H1 (cell line): ENCODE data around the gene FHL2. TPM values are rescaled to one million over a fixed set of nuclear protein-coding genes. Genes with fewer than 3 reads are reported as not detected.

Source experiments
- CTCF ChIA-PET: fragments of 300-600 bp; sonication (Branson Sonifier 250); formaldehyde crosslinking; loops from one replicate; lab custom pipeline; 2021; ENCODE audit not compliant: partially characterized antibody; lab: Charles Lee
- POLR2A ChIA-PET: fragments of 300-600 bp; sonication (Branson Sonifier 250); formaldehyde crosslinking; loops from one replicate; lab custom pipeline; 2021; ENCODE audit warnings: inconsistent platforms; ENCODE audit not compliant: partially characterized antibody; lab: Charles Lee
- DNase-seq, 2 experiments: peaks; one replicate each; pipeline versions ENCODE4 v3.0.0 to v3.0.0-alpha.2; 2010 to 2022; ENCODE audit warnings: low spot score in 2 of 2, low read depth in 1 of 2, mixed read lengths in 1 of 2
- FAIRE-seq: peaks from 2 replicates; lab custom pipeline; 2011; peaks lifted over from hg19 to GRCh38; lab: Jason Lieb, UNC
- H2AFZ ChIP-seq: 2 replicates; pipeline ENCODE4 v1.8.1; 2012; ENCODE audit warnings: low read length, inconsistent platforms
- H2AK5ac ChIP-seq: 2 replicates; pipeline ENCODE4 v1.6.1; 2013; ENCODE audit warnings: low read depth, low read length
- H2BK120ac ChIP-seq: replicated peaks from 2 replicates; pipeline ENCODE3; 2013; ENCODE audit warnings: low read depth, low read length, inconsistent platforms
- H2BK12ac ChIP-seq: 2 replicates; pipeline ENCODE4 v1.6.1; 2013; ENCODE audit warnings: low read depth, low read length
- H2BK15ac ChIP-seq: 2 replicates; pipeline ENCODE4 v1.6.1; 2013; ENCODE audit warnings: low read length
- H2BK20ac ChIP-seq: 2 replicates; pipeline ENCODE4 v1.6.1; 2013; ENCODE audit warnings: low read length
- H2BK5ac ChIP-seq: 2 replicates; pipeline ENCODE4 v1.6.1; 2013; ENCODE audit warnings: low read depth, low read length
- H3K14ac ChIP-seq: 2 replicates; pipeline ENCODE4 v1.6.1; 2013; ENCODE audit warnings: inconsistent platforms; ENCODE audit not compliant: insufficient read length
- H3K18ac ChIP-seq: 2 replicates; pipeline ENCODE4 v1.6.1; 2013; ENCODE audit warnings: low read length; ENCODE audit errors: extremely low read depth
- H3K23ac ChIP-seq: 2 replicates; pipeline ENCODE4 v1.6.1; 2013; ENCODE audit warnings: inconsistent platforms; ENCODE audit not compliant: insufficient read length
- H3K23me2 ChIP-seq: 2 replicates; pipeline ENCODE4 v1.6.1; 2013; ENCODE audit warnings: low read depth, low read length
- H3K27ac ChIP-seq: 2 replicates; pipeline ENCODE4 v1.6.1; 2011; ENCODE audit warnings: low read depth, low read length, inconsistent platforms
- H3K27me3 ChIP-seq, 4 experiments: replicated peaks in 1 of 4; 1 replicate in 1 of 4; 2 replicates in 3 of 4; pipeline versions ENCODE4 v1.6.1 to v1.8.1; 2011 to 2013; ENCODE audit warnings: low read length in 3 of 4, mild to moderate bottlenecking in 3 of 4, inconsistent platforms in 2 of 4, mixed read lengths in 2 of 4, moderate library complexity in 1 of 4; ENCODE audit not compliant: control insufficient read depth in 3 of 4, insufficient read depth in 3 of 4; ENCODE audit errors: extremely low read depth in 1 of 4
- H3K36me3 ChIP-seq, 4 experiments: 2 replicates each; pipeline versions ENCODE4 v1.6.1 to v1.8.1; 2011 to 2013; ENCODE audit warnings: mild to moderate bottlenecking in 4 of 4, low read length in 3 of 4, moderate library complexity in 2 of 4, control low read depth in 1 of 4, inconsistent platforms in 1 of 4; ENCODE audit not compliant: insufficient read depth in 4 of 4, control insufficient read depth in 2 of 4
- H3K4ac ChIP-seq: replicated peaks from 2 replicates; pipeline ENCODE3; 2013; ENCODE audit warnings: low read length, low read depth, mixed read lengths, inconsistent platforms; ENCODE audit not compliant: insufficient read length
- H3K4me1 ChIP-seq, 4 experiments: replicated peaks in 1 of 4; 1 replicate in 1 of 4; 2 replicates in 3 of 4; pipeline versions ENCODE4 v1.6.1 to v1.8.1; 2011 to 2013; ENCODE audit warnings: low read length in 3 of 4, inconsistent platforms in 2 of 4, mixed read lengths in 1 of 4; ENCODE audit not compliant: insufficient read depth in 4 of 4, control insufficient read depth in 3 of 4
- H3K4me2 ChIP-seq, 2 experiments: 2 replicates each; pipeline versions ENCODE4 v1.6.1 to v1.8.1; 2011 to 2013; ENCODE audit warnings: low read depth in 2 of 2, low read length in 2 of 2, control low read depth in 1 of 2, inconsistent platforms in 1 of 2, mild to moderate bottlenecking in 1 of 2; ENCODE audit not compliant: insufficient read depth in 1 of 2
- H3K4me3 ChIP-seq, 4 experiments: fragments of 200-600, 300-600 bp in 1 of 4; sonication (generic), shearing (Covaris generic), sonication (Bioruptor Twin) in 1 of 4; 2 replicates each; pipeline versions ENCODE4 v1.5.1 to v1.8.1; 2011 to 2016; ENCODE audit warnings: low read length in 4 of 4, low read depth in 3 of 4, control low read depth in 2 of 4, inconsistent platforms in 2 of 4, mild to moderate bottlenecking in 2 of 4, mixed read lengths in 1 of 4, moderate library complexity in 1 of 4; ENCODE audit not compliant: insufficient read depth in 2 of 4; ENCODE audit errors: extremely low read depth in 1 of 4
- H3K56ac ChIP-seq: replicated peaks from 2 replicates; pipeline ENCODE3; 2013; ENCODE audit warnings: low read depth, mild to moderate bottlenecking, mixed read lengths, low read length, inconsistent platforms; ENCODE audit not compliant: insufficient read length
- H3K79me1 ChIP-seq: 2 replicates; pipeline ENCODE4 v1.6.1; 2013; ENCODE audit warnings: low read depth, low read length, control low read depth
- H3K79me2 ChIP-seq, 2 experiments: 2 replicates each; pipeline versions ENCODE4 v1.6.1 to v1.8.1; 2012 to 2013; ENCODE audit warnings: low read length in 2 of 2, mild to moderate bottlenecking in 2 of 2, inconsistent platforms in 1 of 2; ENCODE audit not compliant: insufficient read depth in 2 of 2, control insufficient read depth in 1 of 2
- H3K9ac ChIP-seq, 4 experiments: replicated peaks in 1 of 4; 1 replicate in 1 of 4; 2 replicates in 3 of 4; pipeline versions ENCODE4 v1.6.1 to v1.8.1; 2011 to 2013; ENCODE audit warnings: low read depth in 3 of 4, low read length in 3 of 4, control low read depth in 2 of 4, mild to moderate bottlenecking in 2 of 4, moderate library complexity in 2 of 4, inconsistent platforms in 1 of 4; ENCODE audit errors: extremely low read depth in 1 of 4
- H3K9me3 ChIP-seq, 2 experiments: 2 replicates each; pipeline versions ENCODE4 v1.6.1 to v1.8.1; 2012 to 2013; ENCODE audit warnings: mild to moderate bottlenecking in 2 of 2, moderate library complexity in 2 of 2, control low read depth in 1 of 2, inconsistent platforms in 1 of 2, low read depth in 1 of 2, low read length in 1 of 2, mixed read lengths in 1 of 2; ENCODE audit not compliant: insufficient read depth in 2 of 2
- H4K20me1 ChIP-seq, 2 experiments: replicated peaks in 1 of 2; 2 replicates each; pipeline versions ENCODE3 to v1.8.1; 2011 to 2013; ENCODE audit warnings: inconsistent platforms in 2 of 2, low read length in 2 of 2, mild to moderate bottlenecking in 1 of 2; ENCODE audit not compliant: insufficient read depth in 2 of 2, control insufficient read depth in 1 of 2
- H4K5ac ChIP-seq: 2 replicates; pipeline ENCODE4 v1.6.1; 2013; ENCODE audit warnings: low read length, low read depth, mixed read lengths, inconsistent platforms; ENCODE audit not compliant: insufficient read length
- H4K8ac ChIP-seq: 2 replicates; pipeline ENCODE4 v1.8.0; 2013; ENCODE audit warnings: mild to moderate bottlenecking, moderate library complexity, low read length, inconsistent platforms; ENCODE audit not compliant: insufficient read depth; ENCODE audit errors: extremely low read depth
- H4K91ac ChIP-seq: replicated peaks from 2 replicates; pipeline ENCODE3; 2013; ENCODE audit warnings: low read length, mixed read lengths, inconsistent platforms; ENCODE audit not compliant: insufficient read length
- ASH2L ChIP-seq: fragments of 200-600, 300-600 bp; sonication (generic); IDR thresholded peaks from one replicate; pipeline ENCODE4 v1.7.1; 2017; ENCODE audit warnings: low read length
- BCL11A ChIP-seq, 2 experiments: IDR thresholded peaks; one replicate each; pipeline ENCODE4 v1.6.1; 2011; ENCODE audit warnings: low read depth in 2 of 2, low read length in 2 of 2, mild to moderate bottlenecking in 2 of 2
- CBX5 ChIP-seq: fragments of 300-800, 300-1000 bp; sonication (generic); IDR thresholded peaks from 2 replicates; pipeline ENCODE4 v1.7.1; 2016; ENCODE audit warnings: antibody characterized with exemption, low read length, low read depth
- CHD1 ChIP-seq: IDR thresholded peaks from 2 replicates; pipeline ENCODE4 v1.6.1; 2012; ENCODE audit warnings: low read depth, low read length, improper control_type of control experiment
- CREB1 ChIP-seq: IDR thresholded peaks from 2 replicates; pipeline ENCODE4 v1.6.1; 2012; ENCODE audit warnings: inconsistent platforms
- EP300 ChIP-seq, 2 experiments: IDR thresholded peaks; 1 replicate in 1 of 2; 2 replicates in 1 of 2; pipeline ENCODE4 v1.6.1; 2011 to 2012; ENCODE audit warnings: low read depth in 2 of 2, low read length in 2 of 2, mild to moderate bottlenecking in 2 of 2, borderline replicate concordance in 1 of 2, inconsistent platforms in 1 of 2, moderate library complexity in 1 of 2
- FOSL1 ChIP-seq: IDR thresholded peaks from 2 replicates; pipeline ENCODE4 v1.6.1; 2011; ENCODE audit warnings: mild to moderate bottlenecking, low read depth, low read length, moderate library complexity; ENCODE audit not compliant: insufficient read depth
- GABPA ChIP-seq: IDR thresholded peaks from 2 replicates; pipeline ENCODE4 v1.6.1; 2011; ENCODE audit warnings: mild to moderate bottlenecking, low read length, moderate library complexity, borderline replicate concordance; ENCODE audit not compliant: insufficient read depth
- NANOG ChIP-seq: IDR thresholded peaks from 2 replicates; pipeline ENCODE4 v1.6.1; 2011; ENCODE audit warnings: low read length, low read depth, mild to moderate bottlenecking, inconsistent platforms; ENCODE audit not compliant: insufficient read depth, poor library complexity, severe bottlenecking
- NRF1 ChIP-seq: IDR thresholded peaks from 2 replicates; pipeline ENCODE4 v1.6.1; 2011; ENCODE audit warnings: mild to moderate bottlenecking, low read depth, low read length, improper control_type of control experiment
- POLR2A ChIP-seq, 2 experiments: IDR thresholded peaks; 1 replicate in 1 of 2; 2 replicates in 1 of 2; pipeline ENCODE4 v1.6.1; 2011; ENCODE audit warnings: low read depth in 2 of 2, low read length in 2 of 2, mild to moderate bottlenecking in 2 of 2; ENCODE audit errors: control extremely low read depth in 1 of 2
- RFX5 ChIP-seq: IDR thresholded peaks from 2 replicates; pipeline ENCODE4 v1.6.1; 2011; ENCODE audit warnings: low read depth, low read length, improper control_type of control experiment, borderline replicate concordance
- TEAD4 ChIP-seq: IDR thresholded peaks from 2 replicates; pipeline ENCODE4 v1.6.1; 2012; ENCODE audit warnings: low read depth, low read length, inconsistent platforms, mixed read lengths
- YY1 ChIP-seq: IDR thresholded peaks from 2 replicates; pipeline ENCODE4 v1.6.1; 2011; ENCODE audit warnings: low read depth, mild to moderate bottlenecking, low read length
- WGBS, 2 experiments: shearing (Covaris generic) in 1 of 2; methylation state at CpG; one replicate each; pipeline versions ENCODE4 v1.1.6 to v1.1.7; 2013 to 2015; ENCODE audit warnings: low lambda C conversion rate in 2 of 2, mixed read lengths in 2 of 2, inconsistent platforms in 1 of 2, low coverage in 1 of 2, missing lambda C conversion rate in 1 of 2; ENCODE audit not compliant: insufficient replicate concordance in 2 of 2, insufficient coverage in 1 of 2, insufficient read length in 1 of 2; ENCODE audit errors: extremely low coverage in 1 of 2, missing lambda C conversion rate in 1 of 2; 5-methylcytosine and 5-hydroxymethylcytosine counted together
- polyA plus RNA-seq, 7 experiments: library from polyadenylated mRNA; depleted of rRNA in 3 of 7; stranded (reverse) in 5 of 7; unstranded in 2 of 7; fragments of >200 nt in 5 of 7; fragments of 200-250 nt in 2 of 7; gene quantifications; 1 replicate in 5 of 7; 2 replicates in 1 of 7; 4 replicates in 1 of 7; pipeline versions ENCODE4 v1.2.1 to v1.2.3, GENCODE V29; 2011 to 2013; ENCODE audit warnings: missing spikeins in 2 of 7, mixed read lengths in 2 of 7
- total RNA-seq: library from RNA; stranded (reverse); fragmentation: NEBNext Ultra II Directional; extraction: Animal tissue kit (Norgen Biotek cat#: 25700); gene quantifications from 2 replicates; pipeline ENCODE4 v1.2.1, GENCODE V29; 2021

Gene FHL2
- total and polyA plus RNA-seq, 2 of the 8 experiments (the other 6 are each of a cell fraction or from before 2014, with no cell fraction given) = 33.2 to 64.3 TPM

DNA sequence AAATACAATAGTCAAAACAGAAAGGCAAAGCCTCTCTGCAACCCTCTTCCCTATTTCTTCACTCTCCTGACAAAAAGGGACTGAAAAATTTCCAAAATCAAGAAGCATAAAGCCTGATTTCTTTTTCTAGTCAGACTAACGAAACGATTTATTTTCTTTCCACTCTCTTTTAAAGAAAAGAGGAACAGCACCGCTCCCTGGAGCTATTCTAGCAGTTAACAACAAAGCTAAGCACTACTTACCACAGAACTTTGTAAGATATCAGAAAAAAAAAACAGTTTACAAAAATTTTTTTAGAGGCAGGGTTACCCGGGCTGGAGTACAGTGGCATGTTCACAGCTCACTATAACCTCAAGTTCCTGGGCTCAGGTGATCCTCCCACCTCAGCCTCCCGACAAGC lies 14.4 kb upstream of the FHL2 start:
- Histone ChIP-seq H3K56ac (no peak overlapping the region), H2BK12ac (no peak overlapping the region), H3K14ac (no peak overlapping the region), H2BK20ac (0 out of 2 replicates have a peak overlapping the region, but pooled peaks have one; percentile 69), H4K20me1 (no peaks in the 10 kb centered on the region), H3K18ac (no peak overlapping the region), H2BK5ac (no peak overlapping the region), H3K23ac (no peak overlapping the region), H3K4me1 (no peaks in the 10 kb centered on the region), H4K91ac (no peak overlapping the region), H3K4ac (no peak overlapping the region), H3K27me3 (no peaks in the 10 kb centered on the region; a peak in 1 of 7 replicates), H3K79me2 (no peaks in the 10 kb centered on the region), H3K4me3 (no peak overlapping the region), H2BK15ac (no peak overlapping the region), H3K9me3 (no peaks in the 10 kb centered on the region), H2BK120ac (no peak overlapping the region), H3K79me1 (no peaks in the 10 kb centered on the region), H4K8ac (no peak overlapping the region), H2AFZ (0 out of 2 replicates have a peak overlapping the region, but pooled peaks have one; percentile 50), H3K4me2 (no peak overlapping the region), H3K27ac (no peak overlapping the region), H4K5ac (no peak overlapping the region), H3K23me2 (no peaks in the 10 kb centered on the region), H2AK5ac (no peak overlapping the region), H3K9ac (no peak overlapping the region), H3K36me3 (no peaks in the 10 kb centered on the region; a peak in 1 of 8 replicates)
- POLR2A ChIA-PET = interaction anchor here (0.5 to 2.7 kb wide), 5 partner anchors 13 to 450 kb away, joined by 3 to 13 read pairs (median 3); partner anchors contain the start of gene FHL2
- TF ChIP-seq CREB1 (no peak), YY1 (no peak), RFX5 (no peak), FOSL1 (no peak), ASH2L (no peak), POLR2A (IDR thresholded peaks at IDR 0.05; ENCODE audit: control extremely low read depth in 1 of 2, low read depth in 2 of 2, low read length in 2 of 2) (no peak), CHD1 (no peak), NANOG (no peak), TEAD4 (no peak), EP300 (IDR thresholded peaks at IDR 0.05; ENCODE audit: borderline replicate concordance in 1 of 2, low read depth in 2 of 2, low read length in 2 of 2) (no peak), BCL11A (IDR thresholded peaks at IDR 0.05; ENCODE audit: low read depth in 2 of 2, low read length in 2 of 2) (no peak), CBX5 (no peak), NRF1 (no peak), GABPA (no peak)
- no peak for FAIRE-seq
- no peak for DNase-seq
- 90% methylated on average over 5 of the region's 5 CpGs; no CpG with 5 or more reads in 1 of the 2 experiments for WGBS, 2 experiments
- CTCF ChIA-PET = interaction anchor here (0.6 to 3.2 kb wide), 6 partner anchors 9 to 103 kb away, joined by 3 to 16 read pairs (median 4); no protein-coding TSS in a partner anchor
